Ishikawa (cell line): ENCODE data around the gene FUT1.

ENCODE experiments used
- CEBPB ChIP-seq: IDR thresholded peaks from 2 replicates; pipeline ENCODE4 v1.6.1; 2012
- CREB1 ChIP-seq: IDR thresholded peaks from 2 replicates; pipeline ENCODE4 v1.6.1; 2012; ENCODE audit warnings: low read depth
- EGR1 ChIP-seq: IDR thresholded peaks from 2 replicates; pipeline ENCODE4 v1.6.1; 2012
- EP300 ChIP-seq: IDR thresholded peaks from 2 replicates; pipeline ENCODE4 v1.6.1; 2012; ENCODE audit warnings: borderline replicate concordance
- FOXM1 ChIP-seq: IDR thresholded peaks from 2 replicates; pipeline ENCODE4 v1.6.1; 2012; ENCODE audit warnings: low read depth, borderline replicate concordance
- RAD21 ChIP-seq: IDR thresholded peaks from 2 replicates; pipeline ENCODE4 v1.6.1; 2012; ENCODE audit warnings: low read depth
- TAF1 ChIP-seq: IDR thresholded peaks from 2 replicates; pipeline ENCODE4 v1.6.1; 2012; ENCODE audit warnings: low read depth, mild to moderate bottlenecking
- TEAD4 ChIP-seq: IDR thresholded peaks from 2 replicates; pipeline ENCODE4 v1.6.1; 2012
- ZBTB7A ChIP-seq: IDR thresholded peaks from 2 replicates; pipeline ENCODE4 v1.6.1; 2012; ENCODE audit warnings: low read depth
- TF ChIP-seq, protein P1 (sequence below): IDR thresholded peaks from 2 replicates; pipeline ENCODE4 v1.6.1; 2012; ENCODE audit warnings: low read depth, mild to moderate bottlenecking
- TF ChIP-seq, protein P2 (sequence below): IDR thresholded peaks from 2 replicates; pipeline ENCODE4 v1.6.1; 2012
- TF ChIP-seq, protein P3 (sequence below): IDR thresholded peaks from 2 replicates; pipeline ENCODE4 v1.6.1; 2012

DNA sequence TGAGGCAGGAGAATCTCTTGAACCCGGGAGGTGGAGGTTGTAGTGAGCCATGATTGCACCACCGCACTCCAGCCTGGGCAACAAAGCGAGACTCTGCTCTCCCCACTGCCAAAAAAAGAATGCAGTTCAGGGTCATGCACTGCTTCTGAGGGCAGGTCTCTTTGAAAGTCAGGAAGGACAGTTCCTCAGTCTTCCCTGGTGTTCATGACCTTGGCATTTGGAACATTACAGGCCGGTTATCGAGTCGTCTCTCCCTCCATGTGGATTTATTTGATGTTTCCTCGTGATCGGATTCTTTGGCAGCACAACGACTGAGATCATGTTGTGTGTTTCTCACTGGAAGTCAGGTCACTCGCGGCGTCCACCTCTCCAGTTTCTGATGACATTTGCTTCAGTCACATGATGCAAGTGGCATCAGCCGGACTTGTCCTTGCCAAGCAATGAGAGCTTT lies 20.1 kb upstream of the FUT1 start:
- TF ChIP-seq CEBPB: no peak
- TF ChIP-seq ZBTB7A: no peak
- TF ChIP-seq RAD21: no peak
- TF ChIP-seq, protein P1, sequence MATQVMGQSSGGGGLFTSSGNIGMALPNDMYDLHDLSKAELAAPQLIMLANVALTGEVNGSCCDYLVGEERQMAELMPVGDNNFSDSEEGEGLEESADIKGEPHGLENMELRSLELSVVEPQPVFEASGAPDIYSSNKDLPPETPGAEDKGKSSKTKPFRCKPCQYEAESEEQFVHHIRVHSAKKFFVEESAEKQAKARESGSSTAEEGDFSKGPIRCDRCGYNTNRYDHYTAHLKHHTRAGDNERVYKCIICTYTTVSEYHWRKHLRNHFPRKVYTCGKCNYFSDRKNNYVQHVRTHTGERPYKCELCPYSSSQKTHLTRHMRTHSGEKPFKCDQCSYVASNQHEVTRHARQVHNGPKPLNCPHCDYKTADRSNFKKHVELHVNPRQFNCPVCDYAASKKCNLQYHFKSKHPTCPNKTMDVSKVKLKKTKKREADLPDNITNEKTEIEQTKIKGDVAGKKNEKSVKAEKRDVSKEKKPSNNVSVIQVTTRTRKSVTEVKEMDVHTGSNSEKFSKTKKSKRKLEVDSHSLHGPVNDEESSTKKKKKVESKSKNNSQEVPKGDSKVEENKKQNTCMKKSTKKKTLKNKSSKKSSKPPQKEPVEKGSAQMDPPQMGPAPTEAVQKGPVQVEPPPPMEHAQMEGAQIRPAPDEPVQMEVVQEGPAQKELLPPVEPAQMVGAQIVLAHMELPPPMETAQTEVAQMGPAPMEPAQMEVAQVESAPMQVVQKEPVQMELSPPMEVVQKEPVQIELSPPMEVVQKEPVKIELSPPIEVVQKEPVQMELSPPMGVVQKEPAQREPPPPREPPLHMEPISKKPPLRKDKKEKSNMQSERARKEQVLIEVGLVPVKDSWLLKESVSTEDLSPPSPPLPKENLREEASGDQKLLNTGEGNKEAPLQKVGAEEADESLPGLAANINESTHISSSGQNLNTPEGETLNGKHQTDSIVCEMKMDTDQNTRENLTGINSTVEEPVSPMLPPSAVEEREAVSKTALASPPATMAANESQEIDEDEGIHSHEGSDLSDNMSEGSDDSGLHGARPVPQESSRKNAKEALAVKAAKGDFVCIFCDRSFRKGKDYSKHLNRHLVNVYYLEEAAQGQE: no peak
- TF ChIP-seq, protein P2, sequence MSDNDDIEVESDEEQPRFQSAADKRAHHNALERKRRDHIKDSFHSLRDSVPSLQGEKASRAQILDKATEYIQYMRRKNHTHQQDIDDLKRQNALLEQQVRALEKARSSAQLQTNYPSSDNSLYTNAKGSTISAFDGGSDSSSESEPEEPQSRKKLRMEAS: no peak
- TF ChIP-seq EP300: no peak
- TF ChIP-seq TAF1: no peak
- TF ChIP-seq EGR1: no peak
- no peak for TF ChIP-seq CREB1
- TF ChIP-seq FOXM1: no peak
- no peak for TF ChIP-seq TEAD4
- TF ChIP-seq, protein P3, sequence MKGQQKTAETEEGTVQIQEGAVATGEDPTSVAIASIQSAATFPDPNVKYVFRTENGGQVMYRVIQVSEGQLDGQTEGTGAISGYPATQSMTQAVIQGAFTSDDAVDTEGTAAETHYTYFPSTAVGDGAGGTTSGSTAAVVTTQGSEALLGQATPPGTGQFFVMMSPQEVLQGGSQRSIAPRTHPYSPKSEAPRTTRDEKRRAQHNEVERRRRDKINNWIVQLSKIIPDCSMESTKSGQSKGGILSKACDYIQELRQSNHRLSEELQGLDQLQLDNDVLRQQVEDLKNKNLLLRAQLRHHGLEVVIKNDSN: no peak
